ENCODE measurements around the gene TNFSF9. TPM values are rescaled to one million over a fixed set of nuclear protein-coding genes. Genes with fewer than 3 reads are reported as not detected.
"Not testable (repeated sequence)": the region's sequence is repeated elsewhere in the genome, so short reads cannot be mapped to it uniquely, and the experiment has no call there.

Gene TNFSF9
- total RNA-seq, 6 donors from 2014 or later = 6.3 to 11.6 (median 8.4) TPM

GRCh38 chr19:6577476-6578125 is 46.8 kb downstream of the TNFSF9 start:
- DNase-seq (no peak), ATAC-seq (ENCODE audit: low FRiP score in 2 of 2) (peak; percentile 49 to 82)
- peaks cover 0 to 7% (median 0%) of the 10 kb centered on the region in 4 donors for H3K4me1 ChIP-seq
- 47 to 53% methylated on average over 5 of the region's 5 CpGs for WGBS, 2 donors
- no peak for TF ChIP-seq EP300 (IDR thresholded peaks at IDR 0.05)
- no peak for TF ChIP-seq POLR2AphosphoS5 (IDR thresholded peaks at IDR 0.05)
- TF ChIP-seq POLR2A (IDR thresholded peaks at IDR 0.05) = no peak
- TF ChIP-seq, protein P1, sequence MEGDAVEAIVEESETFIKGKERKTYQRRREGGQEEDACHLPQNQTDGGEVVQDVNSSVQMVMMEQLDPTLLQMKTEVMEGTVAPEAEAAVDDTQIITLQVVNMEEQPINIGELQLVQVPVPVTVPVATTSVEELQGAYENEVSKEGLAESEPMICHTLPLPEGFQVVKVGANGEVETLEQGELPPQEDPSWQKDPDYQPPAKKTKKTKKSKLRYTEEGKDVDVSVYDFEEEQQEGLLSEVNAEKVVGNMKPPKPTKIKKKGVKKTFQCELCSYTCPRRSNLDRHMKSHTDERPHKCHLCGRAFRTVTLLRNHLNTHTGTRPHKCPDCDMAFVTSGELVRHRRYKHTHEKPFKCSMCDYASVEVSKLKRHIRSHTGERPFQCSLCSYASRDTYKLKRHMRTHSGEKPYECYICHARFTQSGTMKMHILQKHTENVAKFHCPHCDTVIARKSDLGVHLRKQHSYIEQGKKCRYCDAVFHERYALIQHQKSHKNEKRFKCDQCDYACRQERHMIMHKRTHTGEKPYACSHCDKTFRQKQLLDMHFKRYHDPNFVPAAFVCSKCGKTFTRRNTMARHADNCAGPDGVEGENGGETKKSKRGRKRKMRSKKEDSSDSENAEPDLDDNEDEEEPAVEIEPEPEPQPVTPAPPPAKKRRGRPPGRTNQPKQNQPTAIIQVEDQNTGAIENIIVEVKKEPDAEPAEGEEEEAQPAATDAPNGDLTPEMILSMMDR (IDR thresholded peaks at IDR 0.05) = no peak
- H3K27me3 ChIP-seq = no peaks in the 10 kb centered on the region
- H3K4me3 ChIP-seq = no peak overlapping the region
- H3K36me3 ChIP-seq = no peaks in the 10 kb centered on the region
- no peaks in the 10 kb centered on the region for H3K9me3 ChIP-seq
- H3K27ac ChIP-seq = no peak overlapping the region

- Histone ChIP-seq H3K27ac (no peak overlapping the region), H3K9me3 (no peaks in the 10 kb centered on the region), H3K36me3 (no peaks in the 10 kb centered on the region), H3K4me3 (no peak overlapping the region), H3K4me1 (peaks cover 0 to 7% (median 0%) of the 10 kb centered on the region in 4 donors), H3K27me3 (no peaks in the 10 kb centered on the region)
- TF ChIP-seq POLR2AphosphoS5 (IDR thresholded peaks at IDR 0.05) = no peak
- TF ChIP-seq, protein P1 (IDR thresholded peaks at IDR 0.05) = no peak
- TF ChIP-seq POLR2A (IDR thresholded peaks at IDR 0.05) = no peak
- no peak for TF ChIP-seq EP300 (IDR thresholded peaks at IDR 0.05)
- ATAC-seq (ENCODE audit: low FRiP score in 2 of 2) (no peak), DNase-seq (no peak)
- WGBS, 2 donors = 86 to 88% methylated on average over 7 of the region's 7 CpGs
Observed at GRCh38 chr19:6579450-6580178, 48.8 kb downstream of the TNFSF9 start.

- WGBS, 2 donors = 85 to 90% methylated on average over 8 of the region's 8 CpGs
Observed at GRCh38 chr19:6580313-6580712, 49.5 kb downstream of the TNFSF9 start.

DNA sequence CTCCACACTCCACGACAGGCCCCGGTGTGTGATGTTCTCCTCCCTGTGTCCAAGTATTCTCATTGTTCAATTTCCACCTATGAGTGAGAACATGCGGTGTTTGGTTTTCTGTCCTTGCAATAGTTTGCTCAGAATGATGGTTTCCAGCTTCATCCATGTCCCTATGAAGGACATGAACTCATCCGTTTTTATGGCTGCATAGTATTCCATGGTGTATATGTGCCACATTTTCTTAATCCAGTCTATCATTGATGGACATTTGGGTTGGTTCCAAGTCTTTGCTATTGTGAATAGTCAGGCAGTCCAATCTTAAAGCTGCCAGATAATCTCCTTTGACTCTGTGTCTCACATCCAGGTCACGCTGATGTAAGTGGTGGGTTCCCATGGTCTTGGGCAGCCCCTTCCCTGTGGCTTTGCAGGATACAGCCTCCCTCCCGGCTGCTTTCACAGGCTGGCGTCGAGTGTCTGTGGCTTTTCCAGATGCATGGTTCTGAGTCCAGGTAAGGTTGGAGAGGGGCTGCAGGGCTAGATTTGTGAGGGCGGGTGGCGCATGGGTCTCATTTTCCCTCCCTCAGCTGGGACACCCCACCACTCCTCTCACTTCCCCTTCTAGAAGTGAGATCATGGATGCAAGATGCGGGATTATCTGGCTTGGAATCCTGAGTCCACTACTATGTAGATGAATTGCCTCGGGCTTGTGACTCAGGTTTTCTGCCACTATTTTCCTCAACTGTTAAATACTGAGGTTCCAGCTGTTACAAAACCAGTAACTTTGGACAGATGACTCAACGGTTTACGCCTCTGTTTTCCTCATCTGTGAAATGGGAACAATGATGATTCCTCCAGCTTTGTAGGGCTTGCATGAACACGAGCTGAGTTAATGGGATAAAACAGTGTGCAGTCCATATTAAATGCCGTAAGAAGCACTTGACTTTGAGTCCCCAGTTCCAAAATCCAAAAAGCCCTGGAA is 52.0 kb downstream of the TNFSF9 start:
- not testable (repeated sequence) for ATAC-seq (ENCODE audit: low FRiP score in 2 of 2); H3K27me3 ChIP-seq; H3K27ac ChIP-seq; H3K36me3 ChIP-seq; DNase-seq; H3K9me3 ChIP-seq; H3K4me3 ChIP-seq
- 77 to 87% methylated on average over 15 to 16 of the region's 16 CpGs for WGBS, 2 donors
- H3K4me1 ChIP-seq = peaks cover 0 to 12% (median 4%) of the 10 kb centered on the region in 4 donors

More at GRCh38 chr19:6580313-6580712, 49.5 kb downstream of the TNFSF9 start:
- peaks cover 0 to 7% (median 0%) of the 10 kb centered on the region in 4 donors for H3K4me1 ChIP-seq
- no peak overlapping the region for H3K27ac ChIP-seq
- ATAC-seq (ENCODE audit: low FRiP score in 2 of 2) = peak in 1 of 2 donors; percentile 68
- H3K36me3 ChIP-seq = no peaks in the 10 kb centered on the region
- DNase-seq = peak in 1 of 2 donors; percentile 34
- H3K4me3 ChIP-seq = no peak overlapping the region
- no peaks in the 10 kb centered on the region for H3K27me3 ChIP-seq
- no peaks in the 10 kb centered on the region for H3K9me3 ChIP-seq
- TF ChIP-seq POLR2A (IDR thresholded peaks at IDR 0.05) = no peak
- TF ChIP-seq, protein P1 (IDR thresholded peaks at IDR 0.05) = no peak

Small RNA genes lying within 50 kb of the gene (small RNA-seq; reads per million reads assigned to genes)
- gene AC010503.2 (0 reads per million in 4 donors), gene RF00019 (0 reads per million in 4 donors)

Other genes with a start within 250 kb of the TNFSF9 start
- gene ACER1, start 197.4 kb upstream of the TNFSF9 start, total RNA-seq = not detected
- 10 to 100 TPM; 46.1 to 93.2 (median 66.2) TPM for gene CLPP, start 169.5 kb upstream of the TNFSF9 start, total RNA-seq
- gene ALKBH7, start 158.2 kb upstream of the TNFSF9 start, total RNA-seq = 100 to 1,000 TPM in 1 of 6 donors, 10 to 100 TPM in 5; 58.5 to 105 (median 77.0) TPM
- 1 to 10 TPM in 5 of 6 donors, under 1 TPM in 1; 1.00 to 2.6 (median 1.5) TPM for gene PSPN, start 155.1 kb upstream of the TNFSF9 start, total RNA-seq
- 10 to 100 TPM; 40.3 to 76.6 (median 51.0) TPM for gene GTF2F1, start 137.9 kb upstream of the TNFSF9 start, total RNA-seq
- gene KHSRP, start 106.2 kb upstream of the TNFSF9 start, total RNA-seq = 100 to 1,000 TPM; 115 to 198 (median 133) TPM
- under 1 TPM in 2 of 6 donors, not detected in 4; 0.24 to 0.49 TPM for gene SLC25A41, start 97.3 kb upstream of the TNFSF9 start, total RNA-seq
- 100 to 1,000 TPM in 1 of 6 donors, 10 to 100 TPM in 5; 29.3 to 133 (median 64.5) TPM for gene SLC25A23, start 71.2 kb upstream of the TNFSF9 start, total RNA-seq
- gene CRB3, start 66.8 kb upstream of the TNFSF9 start, total RNA-seq = 100 to 1,000 TPM in 1 of 6 donors, 10 to 100 TPM in 5; 51.1 to 120 (median 74.1) TPM
- 10 to 100 TPM in 5 of 6 donors, 1 to 10 TPM in 1; 5.8 to 31.4 (median 12.6) TPM for gene DENND1C, start 49.2 kb upstream of the TNFSF9 start, total RNA-seq
- gene TUBB4A, start 28.7 kb upstream of the TNFSF9 start, total RNA-seq = 1 to 10 TPM in 2 of 6 donors, under 1 TPM in 3, not detected in 1; 0.54 to 1.5 (median 0.76) TPM
- 1 to 10 TPM in 1 of 6 donors, under 1 TPM in 1, not detected in 4; 0.31 to 1.3 TPM for gene CD70, start 60.1 kb downstream of the TNFSF9 start, total RNA-seq
- 1 to 10 TPM; 1.7 to 7.3 (median 2.8) TPM for gene TNFSF14, start 139.1 kb downstream of the TNFSF9 start, total RNA-seq
- 1,000 to 10,000 TPM in 2 of 6 donors, 100 to 1,000 TPM in 4; 461 to 1,221 (median 854) TPM for gene C3, start 189.6 kb downstream of the TNFSF9 start, total RNA-seq
- 100 to 1,000 TPM in 1 of 6 donors, 10 to 100 TPM in 5; 51.6 to 105 (median 69.0) TPM for gene GPR108, start 206.6 kb downstream of the TNFSF9 start, total RNA-seq
- gene TRIP10, start 208.7 kb downstream of the TNFSF9 start, total RNA-seq = 100 to 1,000 TPM in 2 of 6 donors, 10 to 100 TPM in 4; 59.6 to 423 (median 74.3) TPM
- gene SH2D3A, start 236.4 kb downstream of the TNFSF9 start, total RNA-seq = 100 to 1,000 TPM in 1 of 6 donors, 10 to 100 TPM in 5; 24.9 to 109 (median 35.8) TPM
- gene VAV1, start 241.7 kb downstream of the TNFSF9 start, total RNA-seq = 10 to 100 TPM; 13.9 to 53.4 (median 24.1) TPM

All from upper lobe of left lung (tissue), 6 donors.